NCI-H774 (cell line): Measurements from ENCODE around the gene CLSTN2.
"Not testable (repeated sequence)": the region's sequence is repeated elsewhere in the genome, so short reads cannot be mapped to it uniquely, and the experiment has no call there.

ENCODE experiments used
- DNase-seq: peaks from one replicate; lab custom pipeline; 2025; lab: John Stamatoyannopoulos, UW

Gene CLSTN2

GRCh38 chr3:140423146-140423545, 488.2 kb downstream of the CLSTN2 start:
- no peak for DNase-seq

- not testable (repeated sequence) for DNase-seq
These were observed 488.6 kb downstream of the CLSTN2 start for GRCh38 chr3:140423574-140423973.

GRCh38 chr3:140424211-140424610, 489.2 kb downstream of the CLSTN2 start:
- no peak for DNase-seq

- no peak for DNase-seq
These were observed 489.7 kb downstream of the CLSTN2 start for GRCh38 chr3:140424726-140425125.

- no peak for DNase-seq
These were observed 492.8 kb downstream of the CLSTN2 start for GRCh38 chr3:140427786-140428185.

GRCh38 chr3:140428380-140428779, 493.4 kb downstream of the CLSTN2 start:
- DNase-seq, result no peak

- no peak for DNase-seq
These were observed 494.8 kb downstream of the CLSTN2 start for GRCh38 chr3:140429791-140430190.

GRCh38 chr3:140430494-140430893, 495.5 kb downstream of the CLSTN2 start:
- DNase-seq, result no peak

GRCh38 chr3:140432229-140432669, 497.3 kb downstream of the CLSTN2 start:
- DNase-seq, result no peak

- DNase-seq, result no peak
These were observed 498.4 kb downstream of the CLSTN2 start for GRCh38 chr3:140433431-140433830.

- no peak for DNase-seq
These were observed 499.4 kb downstream of the CLSTN2 start for GRCh38 chr3:140434261-140434905.

GRCh38 chr3:140436421-140436820, 501.4 kb downstream of the CLSTN2 start:
- no peak for DNase-seq

GRCh38 chr3:140438736-140439470, 503.9 kb downstream of the CLSTN2 start:
- no peak for DNase-seq

GRCh38 chr3:140439527-140439926, 504.5 kb downstream of the CLSTN2 start:
- no peak for DNase-seq

GRCh38 chr3:140440446-140440845, 505.5 kb downstream of the CLSTN2 start:
- DNase-seq, result no peak

GRCh38 chr3:140441006-140441405, 506.0 kb downstream of the CLSTN2 start:
- DNase-seq, result no peak

- no peak for DNase-seq
These were observed 507.6 kb downstream of the CLSTN2 start for GRCh38 chr3:140442621-140443020.

GRCh38 chr3:140443073-140443472, 508.1 kb downstream of the CLSTN2 start:
- DNase-seq, result no peak

- DNase-seq, result no peak
These were observed 508.8 kb downstream of the CLSTN2 start for GRCh38 chr3:140443806-140444205.

GRCh38 chr3:140446734-140447133, 511.7 kb downstream of the CLSTN2 start:
- DNase-seq, result no peak

- DNase-seq, result no peak
These were observed 512.2 kb downstream of the CLSTN2 start for GRCh38 chr3:140447136-140447535.

GRCh38 chr3:140448001-140448400, 513.0 kb downstream of the CLSTN2 start:
- DNase-seq, result no peak

- DNase-seq, result no peak
These were observed 514.6 kb downstream of the CLSTN2 start for GRCh38 chr3:140449413-140450256.
